ENCODE results near the gene XRCC4.
"Not testable (repeated sequence)": the region's sequence is repeated elsewhere in the genome, so short reads cannot be mapped to it uniquely, and the experiment has no call there.

The XRCC4 gene

DNA sequence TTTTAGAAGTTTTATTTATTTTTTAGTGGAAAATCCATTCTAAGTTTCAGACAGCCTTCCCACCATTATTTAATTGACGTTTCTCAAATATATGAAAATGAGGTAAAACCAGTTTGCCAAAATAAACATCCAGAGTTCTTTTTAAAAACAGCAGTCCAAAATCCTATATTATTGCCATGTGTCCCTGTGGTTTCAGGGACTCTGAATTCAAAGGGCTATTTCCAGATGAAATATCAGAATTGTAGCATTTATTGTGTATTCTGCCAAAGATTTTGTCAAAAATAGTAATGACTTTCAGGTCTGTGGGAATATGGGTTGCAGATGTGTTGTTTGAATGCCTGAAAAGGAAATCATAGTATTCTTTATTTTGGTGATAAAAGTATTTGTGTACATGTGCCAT is 41.6 kb downstream of the XRCC4 start:
- no peak for DNase-seq

DNA sequence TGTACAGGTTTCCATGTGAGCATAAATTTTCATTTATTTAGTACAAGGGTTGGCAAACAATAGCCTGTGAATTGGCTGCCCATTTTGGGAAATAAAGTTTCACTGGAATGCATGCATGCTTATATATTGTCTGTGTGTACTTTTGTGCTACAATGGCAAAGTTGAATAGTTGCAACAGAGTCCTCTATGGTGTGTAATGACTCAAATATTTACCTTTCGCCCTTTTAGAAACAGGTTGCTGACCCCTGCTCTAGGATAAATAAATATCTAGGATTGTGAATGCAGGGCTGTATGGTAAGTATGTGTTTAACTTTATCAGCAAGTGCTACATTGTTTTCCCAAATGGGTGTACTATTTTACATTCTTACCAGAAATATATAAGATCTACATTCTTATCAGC is 47.2 kb downstream of the XRCC4 start:
- DNase-seq, result no peak

DNA sequence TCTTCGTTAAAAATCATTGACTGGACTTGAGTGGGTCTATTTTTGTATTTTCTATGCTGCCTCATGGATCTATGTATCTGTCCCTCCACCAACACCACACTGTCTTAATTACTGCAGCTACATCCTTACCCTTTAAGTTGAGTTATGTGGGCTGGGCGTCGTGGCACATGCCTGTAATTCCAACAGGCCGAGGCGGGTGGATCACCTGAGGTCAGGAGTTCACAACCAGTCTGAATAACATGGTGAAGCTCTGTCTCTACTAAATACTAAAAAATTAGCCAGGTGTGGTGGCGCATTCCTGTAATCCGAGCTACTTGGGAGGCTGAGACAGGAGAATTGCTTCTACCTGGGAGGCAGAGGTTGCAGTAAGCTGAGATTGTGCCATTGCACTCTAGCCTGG is 48.2 kb downstream of the XRCC4 start:
- DNase-seq, result no peak

DNA sequence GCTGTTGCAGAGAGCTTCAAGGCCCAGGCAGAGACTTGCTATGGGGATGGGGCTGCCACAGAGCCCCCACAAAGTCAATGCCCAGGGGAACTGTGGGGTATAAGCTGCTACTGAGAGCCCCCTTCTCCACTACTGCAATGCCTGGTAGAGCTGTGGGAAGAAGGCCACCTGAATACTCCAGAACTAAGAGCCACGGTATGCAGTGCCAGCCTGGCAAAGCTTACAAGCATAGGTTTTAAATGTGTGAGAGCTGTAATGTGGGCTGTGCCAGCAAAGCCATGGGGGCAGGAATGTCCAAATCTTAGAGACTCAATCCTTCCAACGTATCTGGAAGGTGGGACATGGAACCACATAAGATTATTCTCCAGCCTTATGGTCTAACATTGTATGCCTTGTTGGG is 49.2 kb downstream of the XRCC4 start:
- no peak for DNase-seq

DNA sequence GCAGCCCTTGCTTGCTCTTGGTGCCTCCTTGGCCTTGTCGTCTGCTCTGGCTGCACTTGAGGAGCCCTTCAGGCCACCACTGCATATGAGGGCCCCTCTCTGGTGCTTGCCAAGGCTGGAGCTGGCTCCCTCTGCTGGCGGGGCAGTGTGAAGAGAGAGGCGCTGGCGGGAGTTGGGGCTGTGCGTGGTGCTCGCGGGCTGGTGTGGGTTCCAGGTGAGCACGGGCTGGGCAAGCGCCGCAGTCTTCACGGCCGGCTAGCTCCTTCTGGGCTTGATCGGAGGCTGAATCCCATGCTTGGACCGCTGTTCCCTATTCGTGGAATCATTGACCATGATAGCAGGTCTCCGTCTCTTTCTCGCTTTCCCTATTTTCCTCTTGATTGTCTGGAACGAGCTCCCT is 56.5 kb downstream of the XRCC4 start:
- DNase-seq, result no peak

DNA sequence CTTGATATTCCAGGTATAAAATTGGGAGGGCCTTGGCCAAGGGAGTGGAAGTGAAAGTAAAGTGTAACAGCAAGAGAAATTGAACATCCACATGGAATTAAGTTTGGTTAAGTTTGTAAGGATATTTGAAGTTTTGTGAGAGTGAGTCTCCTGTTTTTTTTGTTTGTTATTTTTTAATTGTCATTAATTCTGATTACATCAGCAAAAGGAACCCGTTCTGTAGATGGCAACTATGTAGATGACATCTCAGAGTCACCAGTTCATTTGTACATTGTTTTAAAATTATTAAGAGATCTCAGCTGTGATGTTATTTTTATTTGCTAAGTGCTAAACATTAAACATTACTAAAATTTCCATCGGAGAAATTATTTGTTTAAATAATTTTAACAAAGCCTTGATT is 65.2 kb downstream of the XRCC4 start:
- DNase-seq, result no peak

DNA sequence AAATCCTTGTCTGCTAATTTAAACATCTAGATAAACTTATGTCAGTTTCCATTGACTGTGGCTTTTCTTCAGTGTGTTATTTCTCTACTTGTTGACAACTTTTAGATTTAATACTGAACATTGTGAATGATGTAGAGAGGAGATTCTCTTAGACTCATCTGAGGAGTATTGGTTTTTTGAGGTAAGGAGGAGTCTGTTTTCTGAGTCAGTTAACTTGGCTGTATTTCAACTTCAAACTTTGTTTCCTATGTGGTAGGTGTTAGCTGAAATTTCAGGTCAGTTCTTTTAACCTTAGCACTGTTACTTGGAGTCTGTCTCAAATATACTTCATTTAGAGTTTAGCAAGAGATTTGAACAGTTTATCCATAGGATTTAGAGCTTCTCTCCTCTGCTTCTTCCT is 67.9 kb downstream of the XRCC4 start:
- DNase-seq, result no peak

DNA sequence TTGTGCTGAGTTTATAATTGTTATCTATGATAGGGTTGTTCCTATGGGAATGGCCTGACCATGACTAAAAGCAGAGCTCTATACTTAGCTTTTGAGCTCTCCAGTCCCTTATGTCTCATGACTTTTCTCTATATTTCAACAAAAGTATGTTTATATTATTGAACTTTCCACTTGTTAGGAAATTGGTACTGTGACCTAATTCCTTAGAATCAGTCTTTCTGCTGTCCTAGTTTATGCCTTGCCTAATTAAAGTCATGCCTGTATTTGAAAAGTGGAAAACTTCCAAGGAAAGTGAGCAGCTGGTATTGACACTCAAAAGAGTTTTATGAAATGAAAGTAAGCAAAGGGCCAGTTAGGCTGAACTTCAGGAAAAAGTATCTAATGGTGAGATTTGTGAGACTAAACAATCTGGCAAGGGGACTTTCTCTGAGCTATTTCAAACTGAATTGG is 68.6 kb downstream of the XRCC4 start:
- DNase-seq, result no peak

DNA sequence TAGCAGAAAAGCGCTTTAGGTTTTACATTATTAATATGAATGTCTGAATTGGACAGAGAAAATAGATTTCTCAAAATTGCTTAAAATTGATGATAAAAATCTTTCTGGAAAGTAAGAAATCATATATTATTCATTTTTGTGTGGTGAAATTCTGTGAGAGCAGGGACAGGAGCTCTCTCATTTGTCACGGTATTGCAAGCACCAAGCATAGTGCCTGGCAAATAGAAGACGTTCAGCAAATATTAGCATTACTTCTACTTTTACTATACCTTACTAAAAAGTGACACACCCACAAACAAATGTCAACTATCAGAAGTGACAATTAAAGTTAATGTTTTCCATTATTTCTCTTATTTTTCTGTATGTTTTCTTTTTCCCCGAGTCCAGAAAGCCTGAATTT is 69.1 kb downstream of the XRCC4 start:
- DNase-seq, result no peak

DNA sequence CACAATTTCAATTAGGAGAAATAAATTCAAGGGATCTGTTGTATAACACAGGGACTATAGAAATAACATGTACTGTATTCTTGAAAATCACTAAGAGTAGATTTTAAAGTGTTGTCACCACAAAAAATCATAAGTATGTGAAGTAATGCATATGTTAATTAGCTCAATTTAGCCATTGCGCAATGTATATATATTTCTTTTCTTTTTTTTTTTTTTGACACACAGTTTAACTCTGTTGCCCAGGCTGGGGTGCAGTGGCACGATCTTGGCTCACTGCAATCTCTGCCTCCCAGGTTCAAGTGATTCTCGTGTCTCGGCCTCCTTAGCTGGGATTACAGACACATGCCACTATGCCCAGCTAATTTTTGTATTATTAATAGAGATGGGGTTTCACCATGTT is 70.2 kb downstream of the XRCC4 start:
- DNase-seq, result no peak

DNA sequence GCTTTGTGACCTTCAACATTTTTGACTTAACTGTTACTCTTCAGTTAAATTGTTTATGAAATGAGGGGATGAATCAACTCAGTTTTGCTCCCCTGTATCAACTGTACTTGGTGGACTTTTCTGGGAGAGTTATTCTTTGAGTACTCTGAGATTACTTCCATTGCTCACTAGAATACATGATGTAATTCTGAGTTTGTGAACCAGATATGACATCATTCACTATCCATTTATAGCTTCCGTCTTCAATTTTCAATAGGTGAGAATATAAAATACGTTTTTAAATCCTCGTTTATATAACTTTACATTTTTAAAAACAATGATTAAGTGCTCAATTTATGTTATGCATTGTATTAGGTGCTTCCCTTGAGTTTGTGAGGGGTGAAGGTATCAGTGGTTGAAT is 71.0 kb downstream of the XRCC4 start:
- DNase-seq, result no peak

DNA sequence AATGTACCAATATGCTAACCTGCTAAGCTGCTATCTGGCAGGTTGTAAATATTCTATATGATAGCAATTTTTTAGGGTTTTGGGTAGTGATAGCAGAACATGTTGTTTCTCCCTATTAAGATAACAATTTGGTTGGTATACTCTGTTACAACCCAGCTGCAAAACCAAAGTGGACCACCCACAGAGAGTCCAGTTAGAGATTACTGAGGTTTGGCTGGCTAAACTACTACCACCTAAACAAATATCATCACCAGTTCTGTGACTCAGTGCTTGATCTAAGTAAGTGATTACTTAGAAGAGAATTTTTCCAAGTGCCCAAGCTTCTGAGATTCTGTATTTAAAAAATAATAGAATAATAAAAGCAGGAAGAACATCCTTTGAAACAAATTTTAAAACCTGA is 72.3 kb downstream of the XRCC4 start:
- no peak for DNase-seq

DNA sequence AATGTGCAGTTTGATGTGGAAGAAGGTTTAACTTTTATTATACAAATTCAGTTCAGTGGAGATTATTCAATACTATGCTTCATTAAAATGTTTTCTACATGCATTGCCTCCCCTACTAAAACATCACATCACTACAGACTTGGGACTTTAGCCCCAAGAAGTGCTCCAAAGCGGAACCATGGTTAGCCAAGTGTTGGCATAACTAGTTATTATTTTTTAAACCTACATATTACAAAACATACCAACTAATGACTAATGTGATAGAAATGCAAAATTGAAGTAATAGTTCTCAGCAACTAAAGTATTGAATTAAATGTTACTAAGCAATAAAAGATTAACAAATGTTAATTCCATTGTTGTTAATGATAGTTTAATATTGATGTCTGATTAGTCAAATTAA is 74.5 kb downstream of the XRCC4 start:
- DNase-seq, result no peak

DNA sequence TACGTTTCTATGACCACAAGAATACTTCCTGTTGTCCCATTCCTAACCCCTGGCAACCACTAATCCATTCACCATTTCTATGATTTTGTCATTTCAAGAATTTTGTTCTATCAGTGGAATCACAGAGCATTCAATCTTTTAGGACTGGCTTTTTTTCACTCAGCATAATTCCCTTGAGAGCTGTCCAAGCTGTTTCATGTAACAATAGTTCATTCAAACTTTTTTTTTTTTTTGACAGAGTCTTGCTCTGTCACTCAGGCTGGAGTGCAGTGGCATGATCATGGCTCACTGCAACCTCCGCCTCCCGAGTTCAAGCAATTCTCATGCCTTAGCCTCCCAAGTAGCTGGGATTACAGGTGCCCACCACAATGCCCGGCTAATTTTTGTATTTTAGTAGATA is 75.6 kb downstream of the XRCC4 start:
- not testable (repeated sequence) for DNase-seq

DNA sequence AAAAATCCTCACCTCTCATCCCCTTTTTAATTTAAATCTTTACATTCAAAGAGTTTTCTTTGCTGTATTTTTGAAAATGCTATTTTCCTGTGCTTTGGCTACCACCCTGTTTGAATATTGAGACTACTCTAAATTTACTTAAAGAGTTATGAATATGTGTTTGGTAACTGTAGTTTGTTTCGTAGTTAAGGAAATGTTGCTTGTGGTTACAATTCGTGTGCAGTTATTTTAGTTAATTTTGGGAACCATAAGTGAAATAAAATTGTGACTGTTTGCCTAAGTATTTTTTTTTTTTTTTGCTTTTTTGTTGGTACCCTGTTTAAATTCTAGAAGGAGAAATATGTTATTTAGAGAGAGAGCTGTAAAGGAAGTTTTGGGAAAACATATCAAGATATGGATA is 78.7 kb downstream of the XRCC4 start:
- no peak for DNase-seq

DNA sequence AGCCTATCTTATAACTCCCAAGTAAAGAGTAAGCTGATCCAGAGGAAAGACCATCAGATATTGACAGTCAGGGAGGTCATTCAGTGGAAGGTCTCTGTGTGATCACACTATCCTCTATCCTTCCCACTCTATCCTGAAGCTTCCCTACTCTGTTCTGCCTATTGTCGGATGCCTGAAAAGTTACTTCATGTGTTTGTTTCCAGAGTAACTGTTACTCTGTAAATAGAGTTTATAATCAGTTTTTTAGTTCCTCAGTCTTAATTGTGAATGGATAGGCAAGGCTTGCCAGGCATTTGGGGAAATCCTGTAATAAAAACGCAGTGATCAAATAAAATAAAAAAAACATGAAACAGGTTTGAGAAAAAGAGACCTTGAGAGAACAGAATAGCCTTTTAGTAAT is 79.8 kb downstream of the XRCC4 start:
- no peak for DNase-seq

DNA sequence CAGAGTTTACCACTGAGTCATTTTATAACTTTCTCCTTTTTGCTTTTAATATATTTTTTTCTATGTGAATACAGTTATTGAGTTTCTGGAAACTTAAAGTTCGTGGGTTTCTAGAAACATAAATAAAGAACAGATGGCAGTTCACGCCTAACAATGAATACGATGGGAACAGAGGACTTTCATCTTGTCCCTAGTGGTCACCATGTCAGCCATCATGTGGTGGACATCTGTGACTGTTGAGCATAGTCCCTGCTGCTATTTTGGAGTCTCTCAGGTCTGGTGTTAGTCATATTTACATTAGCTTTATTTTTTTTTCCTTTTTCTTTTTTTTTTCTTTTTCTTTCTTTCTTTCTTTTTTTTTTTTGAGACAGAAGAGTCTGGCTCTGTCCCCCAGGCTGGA is 85.3 kb downstream of the XRCC4 start:
- DNase-seq, result no peak

DNA sequence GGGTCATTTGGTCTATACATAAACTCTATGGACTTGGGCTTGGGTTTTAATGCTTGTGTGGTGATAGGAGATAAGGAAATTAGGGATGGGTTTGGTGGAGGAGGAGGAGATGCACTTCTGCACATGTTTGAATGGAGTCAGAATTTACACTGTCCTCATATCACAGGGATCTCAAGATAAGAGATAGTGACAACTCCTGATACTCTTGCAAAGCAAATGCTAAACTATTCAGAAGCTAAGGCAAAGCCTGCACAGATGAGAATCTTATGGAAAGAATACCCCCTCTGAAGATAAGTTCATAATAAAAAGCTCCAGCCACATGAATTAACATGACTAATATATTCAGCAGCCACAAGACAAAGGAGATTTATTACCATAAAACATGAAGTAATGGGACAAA is 90.2 kb downstream of the XRCC4 start:
- DNase-seq, result no peak

DNA sequence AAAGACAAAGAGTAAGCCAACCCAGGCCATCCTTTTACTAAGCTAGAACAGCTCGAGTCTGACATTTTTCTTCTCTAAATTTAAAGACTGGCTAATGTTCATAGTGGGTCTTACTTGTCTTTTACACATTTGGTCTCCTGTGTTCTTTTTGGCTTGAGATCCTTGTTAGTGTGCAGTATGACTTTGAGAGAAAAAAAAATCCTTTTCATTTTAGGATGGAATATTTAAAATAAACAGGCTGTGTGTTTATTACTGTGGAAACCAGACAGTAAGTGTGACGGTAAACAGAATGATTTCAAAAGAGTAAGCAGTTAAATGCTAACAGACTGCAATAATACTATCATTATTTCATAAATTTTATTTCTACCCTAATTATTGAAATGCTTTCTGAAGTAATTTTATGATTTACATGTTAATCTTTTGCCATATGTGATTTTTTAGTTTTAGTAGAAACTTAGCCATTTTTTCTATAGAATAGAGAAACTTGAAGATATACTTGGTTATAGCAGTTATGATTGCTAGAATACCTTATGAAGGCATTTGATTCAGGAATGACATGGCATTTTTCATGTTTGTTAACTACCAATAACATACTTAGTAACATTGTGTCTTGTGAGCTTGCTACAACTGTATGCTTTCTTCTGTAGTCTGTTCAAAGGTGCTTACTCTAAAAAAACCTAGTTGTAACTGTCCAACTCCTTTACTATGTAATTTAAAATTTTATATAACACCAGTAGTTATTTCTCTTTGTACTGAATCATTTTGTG is 92.4 kb downstream of the XRCC4 start:
- no peak for DNase-seq

DNA sequence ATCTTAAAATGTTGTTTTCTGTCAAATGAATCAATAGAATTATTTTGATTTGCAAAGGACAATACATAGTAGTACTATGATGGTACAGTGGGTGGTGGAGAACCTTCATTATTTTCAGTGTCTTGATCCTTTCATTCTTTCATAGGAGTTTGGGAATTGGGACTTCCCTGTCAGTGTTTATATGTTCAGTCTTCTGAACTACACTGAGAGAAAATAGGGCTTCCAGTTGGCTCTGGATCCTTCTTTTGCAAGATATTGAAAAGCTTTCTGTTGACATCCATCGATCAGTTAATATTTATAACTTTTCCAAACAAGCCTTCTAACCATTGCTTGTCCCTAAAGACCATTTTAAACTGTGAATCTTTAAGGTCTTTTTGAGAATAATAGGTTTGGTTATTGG is 94.7 kb downstream of the XRCC4 start:
- DNase-seq, result no peak

DNA sequence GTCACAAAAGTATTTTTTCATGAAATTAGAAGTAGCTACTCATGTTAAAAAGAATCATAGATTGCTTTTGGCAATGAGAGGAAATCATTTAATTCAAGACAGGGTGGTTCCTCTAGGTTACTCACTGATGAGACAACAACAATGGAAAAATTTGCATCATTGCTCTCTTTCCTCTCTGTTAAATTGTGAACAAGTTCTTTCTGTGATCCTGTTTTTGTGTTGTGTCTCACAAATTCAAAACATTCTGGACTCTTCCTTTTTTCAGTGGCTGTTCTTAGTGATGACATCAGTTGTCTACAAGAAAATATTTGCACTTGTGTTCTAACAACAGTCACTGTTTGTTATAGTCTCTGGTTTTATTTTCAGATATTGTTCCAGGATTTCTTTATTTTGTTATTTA is 95.3 kb downstream of the XRCC4 start:
- DNase-seq, result no peak

DNA sequence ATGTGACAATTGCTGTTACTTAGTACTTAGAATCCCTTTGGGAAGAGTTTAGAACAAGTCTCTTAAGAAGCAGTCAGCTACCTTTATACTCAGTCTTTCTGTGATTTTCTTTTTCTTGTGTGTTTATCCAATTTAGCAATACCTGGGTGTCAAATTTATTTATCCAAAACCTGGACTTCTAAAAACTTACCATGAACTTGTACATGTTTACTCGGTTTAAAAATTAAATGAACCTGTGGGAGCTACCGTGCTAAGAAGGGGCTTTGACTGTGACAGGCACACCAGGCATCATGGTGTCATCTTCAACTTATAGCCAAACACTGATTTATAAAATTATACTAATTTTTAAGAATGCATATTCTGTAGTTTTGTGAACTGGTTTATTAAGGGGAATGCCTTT is 96.5 kb downstream of the XRCC4 start:
- no peak for DNase-seq

DNA sequence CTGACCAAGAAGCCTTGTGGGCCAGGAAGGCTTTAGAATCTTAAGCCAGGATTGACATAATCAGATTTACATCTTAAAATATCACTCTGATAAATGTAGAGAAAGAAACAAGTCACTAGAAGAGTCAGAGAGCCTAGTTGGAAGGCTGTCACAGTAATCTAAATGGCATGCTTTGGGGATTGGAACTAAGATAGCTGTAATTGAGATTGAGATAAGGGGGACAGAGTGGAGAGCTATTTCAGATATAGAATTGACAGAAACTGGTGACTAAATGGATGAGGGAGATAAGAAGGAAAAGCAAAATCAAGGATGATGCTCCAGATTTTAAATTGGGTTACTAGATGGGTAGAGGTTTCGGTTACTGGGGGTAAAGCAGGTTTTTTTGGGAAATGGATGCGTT is 100.5 kb downstream of the XRCC4 start:
- no peak for DNase-seq

DNA sequence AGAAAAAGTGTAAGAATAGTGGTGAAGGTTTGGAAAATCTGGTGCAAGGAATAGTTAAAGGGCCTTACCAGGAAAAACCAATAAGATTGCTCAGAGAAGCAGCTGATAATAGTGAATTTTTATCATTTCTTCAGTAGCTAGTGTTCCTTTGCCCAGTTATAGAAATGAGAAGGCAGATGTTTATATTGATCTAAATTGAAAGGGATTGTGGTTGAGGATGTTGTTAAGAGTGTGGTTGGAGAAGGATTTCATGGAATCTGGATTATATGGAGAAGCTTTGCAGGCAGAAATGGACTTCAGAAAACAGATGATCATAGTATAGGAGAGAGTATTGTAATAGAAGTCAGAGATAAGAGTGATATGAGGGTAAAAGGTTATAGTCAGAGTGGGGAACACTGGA is 102.6 kb downstream of the XRCC4 start:
- DNase-seq, result no peak

DNA sequence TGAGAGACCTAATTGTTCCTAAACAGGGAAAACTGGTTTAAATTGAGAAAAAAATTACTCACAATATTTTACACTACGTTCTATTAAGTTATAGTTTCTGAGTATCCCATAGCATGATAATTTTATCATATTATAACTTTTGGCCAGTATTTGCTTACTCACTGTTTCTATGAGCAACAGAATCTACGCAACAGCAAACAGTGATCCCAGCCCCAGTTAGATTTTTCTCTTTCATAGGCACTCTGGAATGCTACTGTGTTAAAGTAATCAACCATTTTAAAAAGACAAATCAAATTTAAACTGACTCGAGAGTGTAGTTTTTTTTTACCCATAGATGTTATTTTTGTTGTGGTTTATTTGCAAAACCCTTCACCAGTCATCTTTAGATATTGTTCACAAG is 107.2 kb downstream of the XRCC4 start:
- no peak for DNase-seq

DNA sequence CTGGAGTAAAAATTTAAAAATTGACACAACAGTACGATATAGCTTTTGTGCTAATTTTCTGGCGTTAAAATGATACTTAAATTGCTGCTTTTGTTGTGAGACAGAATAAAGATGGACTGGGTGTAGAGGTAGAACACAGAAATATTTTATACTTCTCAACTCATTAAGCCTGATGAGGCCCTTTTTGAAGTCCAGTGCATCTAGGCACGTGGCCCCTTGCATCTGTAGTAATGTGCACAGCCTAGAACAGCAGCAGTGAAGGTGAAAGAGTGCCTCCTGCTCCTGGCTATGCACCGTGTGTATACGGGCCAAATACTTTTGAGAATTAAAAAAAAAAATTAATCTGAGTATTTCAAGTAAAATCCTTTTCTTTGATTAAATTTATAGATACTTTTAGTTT is 115.6 kb downstream of the XRCC4 start:
- no peak for DNase-seq

All from activated CD8-positive, alpha-beta memory T cell treated with anti-CD3 and anti-CD28 coated beads, Interleukin-2, amount 50 U/mL, for 4 hours (primary cell).